DMS53 treated with DMSO at 0.1 percent for 48 hours (cell line): ENCODE measurements around the gene ZSCAN30.
"Not testable (repeated sequence)": the region's sequence is repeated elsewhere in the genome, so short reads cannot be mapped to it uniquely, and the experiment has no call there.

ENCODE experiments used
- DNase-seq: peaks from one replicate; lab custom pipeline; 2025; ENCODE audit not compliant: unreplicated experiment; lab: John Stamatoyannopoulos, UW

The ZSCAN30 gene

DNA sequence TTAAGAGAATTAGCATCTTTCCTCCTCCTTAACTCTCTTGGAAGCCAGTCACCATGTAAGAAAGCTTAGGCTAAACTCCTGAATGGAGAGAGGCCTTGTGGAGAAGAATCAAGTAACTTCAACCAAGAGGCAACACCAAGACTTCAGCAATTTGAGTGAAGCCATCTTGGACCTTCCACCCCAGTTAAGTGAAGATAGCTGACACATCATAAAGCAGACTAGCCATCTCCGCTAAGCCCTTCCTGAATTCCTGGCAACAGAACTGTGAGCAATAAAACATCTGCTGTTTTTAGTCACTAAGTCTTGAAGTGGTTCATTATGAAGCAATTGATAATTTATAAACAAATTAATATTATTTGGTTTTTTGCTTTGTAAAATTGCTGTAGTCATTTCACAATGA is 50.7 kb downstream of the ZSCAN30 start:
- no peak for DNase-seq

DNA sequence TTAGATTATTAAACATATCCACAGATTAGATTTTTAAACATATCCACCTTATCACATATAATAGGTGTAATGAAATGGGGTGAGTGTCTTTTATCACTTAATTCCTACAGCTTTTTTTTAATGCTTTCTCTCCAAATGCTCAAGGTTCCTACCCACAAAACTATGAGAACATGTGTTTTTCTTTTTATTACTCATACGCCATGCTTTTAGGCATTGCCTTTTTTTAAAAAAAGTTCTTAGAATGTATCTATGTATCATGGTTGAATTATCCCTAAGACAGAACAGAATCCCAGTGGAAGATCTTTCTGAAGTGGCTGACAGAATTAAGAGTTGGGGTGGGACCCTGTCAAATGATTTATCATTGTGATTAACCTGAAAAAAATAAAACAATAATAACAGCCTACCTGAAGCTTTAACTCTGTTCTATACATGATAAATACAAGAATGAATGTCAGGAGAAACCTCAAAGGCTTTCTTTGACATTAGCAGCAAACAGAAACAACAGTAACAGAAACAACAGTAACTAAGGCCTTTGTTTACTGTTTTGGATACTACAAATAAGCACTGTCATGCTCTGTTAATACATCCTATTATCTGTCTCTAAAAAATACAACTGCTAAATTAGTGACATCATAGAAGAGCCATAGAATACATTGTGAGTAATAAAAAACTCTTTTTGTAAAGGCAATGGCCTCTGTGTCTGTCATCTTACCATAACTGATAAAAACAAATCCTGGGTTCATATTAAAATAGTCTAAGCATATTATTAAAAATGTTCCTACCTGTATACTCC is 53.3 kb downstream of the ZSCAN30 start:
- DNase-seq = no peak

DNA sequence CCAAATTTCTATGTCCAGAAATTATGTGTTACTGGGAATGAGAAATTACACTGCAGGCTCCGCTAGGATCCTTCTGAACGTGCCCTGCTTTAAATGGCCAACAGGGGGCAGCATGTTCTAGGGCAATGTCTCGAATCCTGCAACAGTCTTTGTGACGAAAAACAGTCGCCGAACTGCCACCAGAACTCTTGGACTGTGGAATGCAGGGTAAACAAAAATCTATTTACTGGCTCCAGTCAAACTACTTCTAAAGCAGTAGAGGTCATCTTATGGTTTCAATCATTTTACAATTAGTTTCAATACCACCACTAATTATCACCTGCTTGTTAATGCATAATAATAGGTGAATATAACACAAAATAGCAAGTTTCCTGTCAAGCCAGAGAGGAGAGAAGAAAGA is 59.0 kb downstream of the ZSCAN30 start:
- DNase-seq = peak; percentile 79

DNA sequence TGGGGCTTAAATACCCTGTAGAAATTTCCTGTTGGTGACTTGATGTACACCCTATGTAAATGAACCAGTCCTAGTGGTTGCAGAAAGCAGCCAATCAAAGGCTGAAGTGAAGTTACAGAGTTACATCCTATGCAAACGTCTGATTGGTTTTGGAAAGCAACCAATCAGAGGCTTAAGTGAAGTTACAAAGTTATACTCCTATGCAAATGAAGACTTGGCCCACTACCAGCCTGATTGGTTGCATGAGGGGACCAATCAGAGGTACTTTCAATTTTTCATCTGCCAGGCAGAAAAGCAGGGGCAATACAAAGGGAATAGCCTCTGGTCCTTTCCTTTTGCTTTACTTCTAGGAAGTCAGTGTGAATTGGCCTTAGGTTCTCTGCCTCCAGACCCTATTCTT is 62.8 kb downstream of the ZSCAN30 start:
- DNase-seq = no peak

DNA sequence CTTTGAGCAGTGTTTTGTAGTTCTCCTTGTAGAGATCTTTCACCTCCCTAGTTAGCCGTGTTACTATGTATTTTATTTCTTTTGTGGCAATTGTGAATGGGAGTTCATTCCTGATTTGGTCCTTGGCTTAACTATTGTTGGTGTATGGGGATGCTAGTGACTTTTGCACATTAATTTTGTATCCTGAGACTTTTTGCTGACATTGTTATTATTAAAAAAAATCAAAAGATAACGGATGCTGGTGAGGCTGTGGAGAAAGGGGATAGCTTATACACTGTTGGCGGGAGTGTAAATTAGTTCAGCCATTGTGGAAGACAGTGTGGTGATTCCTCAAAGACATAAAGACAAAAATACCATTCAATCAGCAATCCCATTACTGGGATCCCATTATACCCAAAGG is 66.2 kb downstream of the ZSCAN30 start:
- no peak for DNase-seq

DNA sequence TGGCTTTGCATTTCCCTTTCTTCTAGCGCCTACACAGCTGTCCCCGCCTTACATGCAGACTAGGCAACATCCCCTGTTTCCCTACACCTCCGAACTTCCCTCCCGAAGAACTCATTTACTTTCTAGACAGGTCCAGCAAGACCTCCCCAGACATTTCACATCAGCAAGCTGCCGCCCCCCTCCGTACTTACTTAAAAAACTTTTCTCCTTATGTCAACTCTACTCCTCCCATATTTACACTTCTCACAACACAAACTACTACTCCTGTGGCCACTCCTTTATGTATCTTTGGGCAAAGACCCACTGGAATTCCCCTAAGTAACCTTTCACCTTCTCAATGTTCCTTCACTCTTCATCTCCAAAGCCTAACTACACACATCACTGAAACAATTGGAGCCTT is 69.6 kb downstream of the ZSCAN30 start:
- no peak for DNase-seq

DNA sequence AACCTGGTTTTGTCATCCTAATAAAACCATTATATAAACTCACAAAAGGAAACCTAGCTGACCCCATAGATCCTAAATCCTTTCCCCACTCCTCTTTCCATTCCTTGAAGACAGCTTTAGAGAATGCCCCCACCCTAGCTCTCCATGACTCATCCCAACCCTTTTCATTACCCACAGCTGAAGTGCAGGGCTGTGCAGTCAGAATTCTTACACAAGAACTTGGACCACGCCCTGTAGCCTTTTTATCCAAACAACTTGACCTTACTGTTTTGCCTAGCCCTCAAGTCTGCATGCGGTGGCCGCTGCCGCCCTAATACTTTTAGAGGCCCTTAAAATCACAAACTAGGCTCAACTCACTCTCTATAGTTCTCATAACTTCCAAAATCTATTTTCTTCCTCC is 70.7 kb downstream of the ZSCAN30 start:
- not testable (repeated sequence) for DNase-seq

DNA sequence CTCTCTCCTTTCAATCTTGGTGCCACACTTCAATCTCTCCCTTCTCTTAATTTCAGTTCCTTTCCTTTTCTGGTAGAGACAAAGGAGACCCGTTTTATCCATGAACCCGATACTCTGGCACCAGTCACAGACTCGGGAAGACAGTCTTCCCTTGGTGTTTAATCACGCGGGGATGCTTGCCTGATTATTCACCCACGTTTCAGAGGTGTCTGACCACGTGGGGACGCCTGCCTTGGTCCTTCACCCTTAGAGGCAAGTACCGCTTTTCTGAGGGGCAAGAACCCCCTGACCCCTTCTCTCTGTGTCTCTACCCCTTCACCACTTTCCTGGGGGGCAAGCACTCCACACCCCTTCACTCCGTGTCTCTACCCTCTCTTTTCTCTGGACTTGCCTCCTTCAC is 73.4 kb downstream of the ZSCAN30 start:
- DNase-seq = not testable (repeated sequence)

DNA sequence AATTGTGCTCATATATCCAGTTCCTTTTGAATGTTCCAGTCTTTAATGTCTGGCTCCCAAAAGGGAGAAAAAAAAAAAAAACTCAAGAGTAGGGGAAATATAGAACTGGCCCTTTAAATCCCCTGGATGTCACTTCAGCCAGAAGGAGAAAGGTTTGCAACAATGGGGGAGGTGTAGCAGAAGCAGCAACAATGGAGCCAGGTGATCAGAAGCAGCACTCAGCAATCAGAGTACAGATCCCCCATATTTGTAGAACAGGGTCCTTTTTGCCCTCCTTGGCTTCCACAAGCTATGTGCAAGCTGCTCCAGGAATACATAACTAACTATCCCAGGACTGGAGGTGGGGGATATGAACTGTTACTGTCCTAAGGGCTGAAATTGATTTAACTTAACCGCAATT is 75.0 kb downstream of the ZSCAN30 start:
- no peak for DNase-seq

DNA sequence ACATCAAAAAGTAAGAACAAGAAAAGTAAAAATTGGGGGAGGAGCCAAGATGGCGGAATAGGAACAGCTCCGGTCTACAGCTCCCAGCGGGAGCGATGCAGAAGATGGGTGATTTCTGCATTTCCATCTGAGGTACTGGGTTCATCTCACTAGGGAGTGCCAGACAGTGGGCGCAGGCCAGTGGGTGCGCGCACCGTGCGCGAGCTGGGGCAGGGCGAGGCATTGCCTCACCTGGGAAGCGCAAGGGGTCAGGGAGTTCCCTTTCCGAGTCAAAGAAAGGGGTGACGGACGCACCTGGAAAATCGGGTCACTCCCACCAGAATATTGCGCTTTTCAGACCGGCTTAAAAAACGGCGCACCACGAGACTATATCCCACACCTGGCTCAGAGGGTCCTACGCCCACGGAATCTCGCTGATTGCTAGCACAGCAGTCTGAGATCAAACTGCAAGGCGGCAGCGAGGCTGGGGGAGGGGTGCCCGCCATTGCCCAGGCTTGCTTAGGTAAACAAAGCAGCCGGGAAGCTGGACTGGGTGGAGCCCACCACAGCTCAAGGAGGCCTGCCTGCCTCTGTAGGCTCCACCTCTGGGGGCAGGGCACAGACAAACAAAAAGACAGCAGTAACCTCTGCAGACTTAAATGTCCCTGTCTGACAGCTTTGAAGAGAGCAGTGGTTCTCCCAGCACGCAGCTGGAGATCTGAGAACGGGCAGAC is 84.1 kb downstream of the ZSCAN30 start:
- not testable (repeated sequence) for DNase-seq

DNA sequence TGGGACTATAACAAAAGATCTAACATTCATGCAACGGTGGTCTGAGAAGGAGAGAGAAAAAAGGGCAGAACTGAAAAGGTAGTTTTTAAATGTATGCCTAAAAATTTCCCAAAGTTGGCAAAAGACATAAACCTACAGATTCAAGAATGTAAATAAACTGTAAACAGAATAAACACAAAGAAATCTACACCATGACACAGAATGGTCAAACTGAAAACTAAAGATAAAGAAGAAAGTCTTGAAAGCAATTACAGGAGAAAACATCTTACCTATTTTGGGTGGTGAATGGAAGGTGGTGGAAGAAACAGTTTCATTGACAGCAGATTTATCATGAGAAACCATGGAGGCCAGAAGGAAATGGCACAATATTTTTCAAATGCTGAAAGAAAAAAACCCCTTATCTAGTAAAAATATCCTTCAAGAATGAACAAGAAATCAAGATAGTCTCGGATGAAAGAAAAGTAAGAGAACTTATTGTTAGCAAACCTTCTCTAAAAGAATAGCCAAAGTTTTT is 84.8 kb downstream of the ZSCAN30 start:
- DNase-seq = no peak

DNA sequence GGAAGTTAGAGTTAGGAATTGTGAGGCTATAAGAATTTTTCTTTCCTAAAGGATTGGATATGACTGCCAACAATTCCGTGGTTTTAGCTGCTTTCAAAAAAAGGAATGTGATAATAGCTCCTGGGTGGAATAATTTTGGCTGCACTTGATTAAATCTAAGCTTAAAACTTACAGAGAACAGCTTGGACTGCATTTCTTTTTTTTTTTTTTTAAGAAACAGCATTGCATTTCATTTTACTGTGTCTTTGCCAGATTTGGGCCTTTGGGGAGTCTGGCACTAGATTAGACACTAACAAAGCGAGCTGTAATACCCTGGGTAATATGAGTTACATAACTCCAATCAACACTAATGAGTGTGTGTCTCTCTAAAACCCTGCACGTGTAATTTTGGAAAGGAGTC is 87.0 kb downstream of the ZSCAN30 start:
- no peak for DNase-seq

DNA sequence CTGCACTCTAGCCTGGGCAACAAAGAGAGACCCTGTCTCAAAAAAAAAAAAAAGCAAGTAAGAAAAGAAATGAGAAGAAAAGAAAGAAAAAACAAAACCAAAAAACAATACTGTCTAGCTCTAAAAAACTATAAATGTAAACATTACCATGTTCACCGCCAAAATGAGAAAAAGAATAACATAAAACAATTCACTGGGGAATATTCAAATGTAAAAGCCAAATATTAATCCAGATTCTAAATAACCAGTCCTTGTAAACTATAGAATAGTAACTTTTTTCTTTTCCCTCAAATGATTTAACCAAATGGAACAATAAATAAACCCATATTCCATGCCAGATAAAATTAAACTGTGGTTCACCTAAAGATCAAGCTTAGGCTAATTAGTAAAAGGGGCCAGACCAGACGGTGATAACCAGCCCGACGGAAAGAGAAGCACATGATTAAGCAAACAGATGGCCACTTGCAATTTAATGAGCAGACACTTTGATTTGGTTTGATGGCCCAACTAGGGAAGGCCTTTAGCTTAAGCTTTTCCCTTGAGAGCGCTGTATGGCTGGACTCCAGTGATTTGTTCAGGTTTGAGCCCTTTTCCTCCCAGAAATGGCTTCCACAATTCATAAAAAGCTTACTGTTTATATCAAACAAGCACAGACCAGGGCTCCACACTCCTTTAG is 88.6 kb downstream of the ZSCAN30 start:
- no peak for DNase-seq
